EL (cell line): ENCODE results near the gene APOC3.
"Not testable (repeated sequence)": the region's sequence is repeated elsewhere in the genome, so short reads cannot be mapped to it uniquely, and the experiment has no call there.

Source experiments
- DNase-seq: peaks from one replicate; pipeline ENCODE4 v3.0.0-alpha.2; 2016

Gene APOC3

GRCh38 chr11:116829525-116830183, at the start of gene APOC3:
TSS of gene APOC3 (plus strand) at chr11:116829907. CDS start at chr11:116830583, 676 bp downstream.
- DNase-seq: peak; percentile 51

- DNase-seq: peak; percentile 68
Observed at GRCh38 chr11:116782728-116783127, 47.0 kb upstream of the APOC3 start.

GRCh38 chr11:116786326-116786725, 43.4 kb upstream of the APOC3 start:
- no peak for DNase-seq

GRCh38 chr11:116786966-116787365, 42.7 kb upstream of the APOC3 start:
- DNase-seq: no peak

GRCh38 chr11:116787436-116787785, 42.3 kb upstream of the APOC3 start:
- DNase-seq: no peak

GRCh38 chr11:116787786-116788486, 41.8 kb upstream of the APOC3 start, which contains the start of gene ZPR1:
TSS of gene ZPR1 (minus strand) at chr11:116788023. CDS start at chr11:116787990, 33 bp downstream.
- peak; percentile 75 for DNase-seq

- no peak for DNase-seq
Observed at GRCh38 chr11:116788534-116788933, 41.2 kb upstream of the APOC3 start.

- no peak for DNase-seq
Observed at GRCh38 chr11:116788975-116789374, 40.7 kb upstream of the APOC3 start.

GRCh38 chr11:116790167-116791001, 39.3 kb upstream of the APOC3 start:
- no peak for DNase-seq

GRCh38 chr11:116791002-116791812, 38.5 kb upstream of the APOC3 start:
- DNase-seq: peak; percentile 59

GRCh38 chr11:116791813-116792143, 37.9 kb upstream of the APOC3 start, which contains the start of gene APOA5:
TSS of gene APOA5 (minus strand) at chr11:116791879. CDS start at chr11:116791860, 19 bp downstream.
- no peak for DNase-seq

GRCh38 chr11:116792144-116792868, 37.4 kb upstream of the APOC3 start:
- no peak for DNase-seq

- peak; percentile 70 for DNase-seq
Observed at GRCh38 chr11:116792869-116793771, 36.6 kb upstream of the APOC3 start.

GRCh38 chr11:116793772-116794097, 36.0 kb upstream of the APOC3 start:
- DNase-seq: no peak

- no peak for DNase-seq
Observed at GRCh38 chr11:116794851-116795250, 34.9 kb upstream of the APOC3 start.

- no peak for DNase-seq
Observed at GRCh38 chr11:116796548-116796947, 33.2 kb upstream of the APOC3 start.

GRCh38 chr11:116797816-116798215, 31.9 kb upstream of the APOC3 start:
- DNase-seq: no peak

- DNase-seq: no peak
Observed at GRCh38 chr11:116798368-116798767, 31.3 kb upstream of the APOC3 start.

- no peak for DNase-seq
Observed at GRCh38 chr11:116800610-116801009, 29.1 kb upstream of the APOC3 start.

GRCh38 chr11:116801662-116802061, 28.0 kb upstream of the APOC3 start:
- DNase-seq: not testable (repeated sequence)

- no peak for DNase-seq
Observed at GRCh38 chr11:116804001-116804400, 25.7 kb upstream of the APOC3 start.
